Calu3 (cell line): ENCODE results near the gene SPO11. TPM values are rescaled to one million over a fixed set of nuclear protein-coding genes. Genes with fewer than 3 reads are reported as not detected.

Experiments
- BruUV-seq: library from RNA; stranded (reverse); fragments of 400-500 nt; replicated peaks from 2 replicates; lab custom pipeline; 2021; lab: Mats Ljungman, UMichigan
- CTCF ChIA-PET: fragments of 300-600 bp; sonication (Branson Sonifier 250); formaldehyde crosslinking; loops from one replicate; lab custom pipeline; 2022; ENCODE audit warnings: antibody characterized with exemption; lab: Charles Lee
- DNase-seq: peaks from one replicate; pipeline ENCODE4 v3.0.0; 2022
- H3K27ac Mint-ChIP-seq: one replicate; pipeline ENCODE4 v1.8.0; 2022; ENCODE audit warnings: mixed read lengths; ENCODE audit not compliant: unreplicated experiment
- H3K27me3 Mint-ChIP-seq: one replicate; pipeline ENCODE4 v1.8.0; 2022; ENCODE audit warnings: mixed read lengths; ENCODE audit not compliant: unreplicated experiment
- H3K36me3 Mint-ChIP-seq: one replicate; pipeline ENCODE4 v1.8.0; 2022; ENCODE audit warnings: mild to moderate bottlenecking, moderate library complexity, mixed read lengths; ENCODE audit not compliant: insufficient read depth, unreplicated experiment
- H3K4me1 Mint-ChIP-seq: one replicate; pipeline ENCODE4 v1.8.0; 2022; ENCODE audit warnings: mild to moderate bottlenecking, low read depth, mixed read lengths; ENCODE audit not compliant: unreplicated experiment
- H3K4me3 Mint-ChIP-seq: one replicate; pipeline ENCODE4 v1.8.0; 2022; ENCODE audit warnings: mild to moderate bottlenecking, low read depth, moderate library complexity, mixed read lengths; ENCODE audit not compliant: unreplicated experiment
- H3K9me3 Mint-ChIP-seq: one replicate; pipeline ENCODE4 v1.8.0; 2022; ENCODE audit warnings: low read depth, mixed read lengths; ENCODE audit not compliant: unreplicated experiment
- CTCF ChIP-seq: fragments of 200-600 bp; IDR thresholded peaks from one replicate; pipeline ENCODE4 v1.8.0; 2022; ENCODE audit warnings: antibody characterized with exemption; ENCODE audit not compliant: unreplicated experiment
- intact Hi-C: fragments of 100-400 bp; cut with micrococcal nuclease; formaldehyde crosslinking; loops from one replicate; pipeline ENCODE4 v1.10.0; 2022; ENCODE audit not compliant: unreplicated experiment
- total RNA-seq: library from RNA; stranded (reverse); gene quantifications from 2 replicates; pipeline ENCODE4 v1.2.3, GENCODE V29; 2022

Gene SPO11
- total RNA-seq, 1 experiment from 2014 or later = not detected

GRCh38 chr20:57388953-57389694 is 59.5 kb downstream of the SPO11 start:
- H3K4me1 Mint-ChIP-seq = no peaks in the 10 kb centered on the region
- H3K27me3 Mint-ChIP-seq = no peaks in the 10 kb centered on the region
- CTCF ChIA-PET = interaction anchor here (0.6 to 0.7 kb wide), 6 partner anchors 29 to 1256 kb away, joined by 3 to 6 read pairs (median 4); no protein-coding TSS in a partner anchor
- intact Hi-C loops = loop anchor here (5.0 to 10.0 kb wide), 2 partner anchors 48 to 206 kb away; no protein-coding TSS in a partner anchor
- H3K4me3 Mint-ChIP-seq = peak overlapping the region; percentile 60
- peak overlapping the region; percentile 58 for H3K27ac Mint-ChIP-seq
- DNase-seq = peak; percentile 92
- BruUV-seq = no TSS peak
- no peaks in the 10 kb centered on the region for H3K9me3 Mint-ChIP-seq
- TF ChIP-seq CTCF = peak; percentile 28
- H3K36me3 Mint-ChIP-seq = peaks cover 56% of the 10 kb centered on the region

GRCh38 chr20:57389695-57390603 is 60.3 kb downstream of the SPO11 start:
- intact Hi-C loops = loop anchor here (5.0 to 10.0 kb wide), 2 partner anchors 47 to 205 kb away; no protein-coding TSS in a partner anchor
- no TSS peak for BruUV-seq
- Mint-ChIP-seq H3K4me1 (no peaks in the 10 kb centered on the region), H3K4me3 (peak overlapping the region; percentile 67), H3K36me3 (peaks cover 58% of the 10 kb centered on the region), H3K27ac (peak overlapping the region; percentile 16), H3K9me3 (no peaks in the 10 kb centered on the region), H3K27me3 (no peaks in the 10 kb centered on the region)
- peak; percentile 7 for TF ChIP-seq CTCF
- no peak for DNase-seq
- CTCF ChIA-PET = no interaction called here

GRCh38 chr20:57390604-57391438 is 61.2 kb downstream of the SPO11 start, which contains the start of gene RBM38:
Gene RBM38 (plus strand): TSS chr20:57391396. CDS start chr20:57391582, 186 bp downstream.
- no peak for TF ChIP-seq CTCF
- Mint-ChIP-seq H3K27ac (peak within 1 kb of the TSS; percentile 47), H3K27me3 (no peaks in the 10 kb centered on the region), H3K9me3 (no peaks in the 10 kb centered on the region), H3K4me1 (no peaks in the 10 kb centered on the region), H3K36me3 (peaks cover 56% of the 10 kb centered on the region), H3K4me3 (peak within 1 kb of the TSS; percentile 67)
- intact Hi-C loops = no loop called here
- CTCF ChIA-PET = interaction anchor here (0.6 to 2.3 kb wide), 3 partner anchors 44 to 677 kb away, joined by 3 to 11 read pairs (median 3); no protein-coding TSS in a partner anchor
- no TSS peak for BruUV-seq
- DNase-seq = peak; percentile 86
